ENCODE measurements around the gene CCDC24. TPM values are rescaled to one million over a fixed set of nuclear protein-coding genes. Genes with fewer than 3 reads are reported as not detected.

CCDC24 gene
- polyA plus RNA-seq, 3 donors: 1.1 to 3.0 (median 1.9) TPM

GRCh38 chr1:44036409-44037139, 45.2 kb downstream of the CCDC24 start:
- H3K9ac ChIP-seq (ENCODE audit: insufficient read depth, low read length, poor library complexity, severe bottlenecking): no peak overlapping the region
- H3K9me3 ChIP-seq (replicated peaks in 1 of 2; ENCODE audit: control insufficient read depth in 1 of 2, insufficient read depth in 1 of 2, low read length in 2 of 2): no peaks in the 10 kb centered on the region
- peaks cover under 1 to 14% of the 10 kb centered on the region in 2 donors for H3K27me3 ChIP-seq (ENCODE audit: control insufficient read depth in 2 of 2, insufficient read depth in 2 of 2, low read length in 2 of 2)
- peak; percentile 42 to 54 (median 51) for DNase-seq
- Mint-ChIP-seq H3K9me3 (peaks cover 0 to 1% (median 0%) of the 10 kb centered on the region in 7 donors), H3K4me1 (peaks cover 7% of the 10 kb centered on the region), H3K27me3 (ENCODE audit: low read depth in 3 of 3) (peaks cover 14 to 19% (median 18%) of the 10 kb centered on the region in 3 donors), H3K27ac (no peak overlapping the region), H3K36me3 (no peaks in the 10 kb centered on the region), H3K4me3 (no peak overlapping the region)
- H3K4me3 ChIP-seq (replicated peaks in 1 of 3; ENCODE audit: low read depth in 2 of 3, low read length in 3 of 3): no peak overlapping the region
- H3K4me1 ChIP-seq (ENCODE audit: control insufficient read depth in 1 of 2, insufficient read depth in 2 of 2, low read length in 2 of 2): no peaks in the 10 kb centered on the region
- 0% methylated on average over 2 of the region's 6 CpGs for WGBS (ENCODE audit: insufficient coverage)
- TF ChIP-seq CTCF (IDR thresholded peaks at IDR 0.05): peak; percentile 75
- no peaks in the 10 kb centered on the region for H3K36me3 ChIP-seq (replicated peaks in 1 of 2; ENCODE audit: control insufficient read depth in 1 of 2, insufficient read depth in 2 of 2, low read length in 2 of 2)
- H3K79me2 ChIP-seq (ENCODE audit: insufficient read depth, low read length): no peaks in the 10 kb centered on the region
- no peaks in the 10 kb centered on the region for H4K20me1 ChIP-seq (ENCODE audit: insufficient read depth, low read length)
- no peak overlapping the region for H3K4me2 ChIP-seq (replicated peaks; ENCODE audit: extremely low read depth, low read length, poor library complexity, severe bottlenecking)
- intact Hi-C loops (cut with micrococcal nuclease): loop anchor here in 1 of 2 donors (2.0 to 10.0 kb wide), 2 partner anchors 32 to 272 kb away; no protein-coding TSS in a partner anchor
- H3K27ac ChIP-seq (ENCODE audit: low read depth in 1 of 2, low read length in 2 of 2): no peak overlapping the region
- no peak overlapping the region for H2AFZ ChIP-seq (ENCODE audit: insufficient read depth, low read depth, low read length, poor library complexity, severe bottlenecking)

- Histone ChIP-seq H2AFZ (ENCODE audit: insufficient read depth, low read depth, low read length, poor library complexity, severe bottlenecking) (no peak overlapping the region), H3K79me2 (ENCODE audit: insufficient read depth, low read length) (no peaks in the 10 kb centered on the region), H3K9ac (ENCODE audit: insufficient read depth, low read length, poor library complexity, severe bottlenecking) (no peak overlapping the region), H3K27me3 (ENCODE audit: control insufficient read depth in 2 of 2, insufficient read depth in 2 of 2, low read length in 2 of 2) (peaks cover 0 to 8% of the 10 kb centered on the region in 2 donors), H4K20me1 (ENCODE audit: insufficient read depth, low read length) (no peaks in the 10 kb centered on the region), H3K36me3 (replicated peaks in 1 of 2; ENCODE audit: control insufficient read depth in 1 of 2, insufficient read depth in 2 of 2, low read length in 2 of 2) (no peaks in the 10 kb centered on the region), H3K4me2 (replicated peaks; ENCODE audit: extremely low read depth, low read length, poor library complexity, severe bottlenecking) (no peak overlapping the region), H3K4me1 (ENCODE audit: control insufficient read depth in 1 of 2, insufficient read depth in 2 of 2, low read length in 2 of 2) (no peaks in the 10 kb centered on the region), H3K4me3 (replicated peaks in 1 of 3; ENCODE audit: low read depth in 2 of 3, low read length in 3 of 3) (no peak overlapping the region), H3K9me3 (replicated peaks in 1 of 2; ENCODE audit: control insufficient read depth in 1 of 2, insufficient read depth in 1 of 2, low read length in 2 of 2) (no peaks in the 10 kb centered on the region), H3K27ac (ENCODE audit: low read depth in 1 of 2, low read length in 2 of 2) (no peak overlapping the region)
- Mint-ChIP-seq H3K9me3 (no peaks in the 10 kb centered on the region), H3K36me3 (no peaks in the 10 kb centered on the region), H3K4me3 (no peak overlapping the region), H3K27ac (no peak overlapping the region), H3K27me3 (ENCODE audit: low read depth in 3 of 3) (peaks cover 8 to 13% (median 12%) of the 10 kb centered on the region in 3 donors), H3K4me1 (peaks cover 7% of the 10 kb centered on the region)
- WGBS (ENCODE audit: insufficient coverage): no CpG with 5 or more reads among the region's 5 CpGs
- TF ChIP-seq CTCF (IDR thresholded peaks at IDR 0.05): no peak
- no peak for DNase-seq
- intact Hi-C loops (cut with micrococcal nuclease): loop anchor here in 1 of 2 donors (2.0 to 10.0 kb wide), 2 partner anchors 32 to 272 kb away; no protein-coding TSS in a partner anchor
These were observed 45.8 kb downstream of the CCDC24 start for GRCh38 chr1:44037154-44037553.

All from CD14-positive monocyte (primary cell).